Renal cortical epithelial cell (primary cell): ENCODE results near the gene PSMD3. TPM values are rescaled to one million over a fixed set of nuclear protein-coding genes. Genes with fewer than 3 reads are reported as not detected.

Source experiments
- DNase-seq: peaks from one replicate; pipeline ENCODE4 v3.0.0-alpha.2; 2011; ENCODE audit warnings: low read depth
- total RNA-seq: library from RNA; depleted of rRNA; stranded (reverse); fragments of >200 nt; gene quantifications from 2 replicates; pipeline ENCODE4 v1.2.3, GENCODE V29; 2014

PSMD3 gene
- total RNA-seq, 1 donor from 2014 or later: 89.6 TPM

- DNase-seq: no peak
Measured at GRCh38 chr17:40022497-40022896, 41.9 kb downstream of the PSMD3 start.

GRCh38 chr17:40022961-40023541 lies 42.4 kb downstream of the PSMD3 start:
- DNase-seq: no peak

DNA sequence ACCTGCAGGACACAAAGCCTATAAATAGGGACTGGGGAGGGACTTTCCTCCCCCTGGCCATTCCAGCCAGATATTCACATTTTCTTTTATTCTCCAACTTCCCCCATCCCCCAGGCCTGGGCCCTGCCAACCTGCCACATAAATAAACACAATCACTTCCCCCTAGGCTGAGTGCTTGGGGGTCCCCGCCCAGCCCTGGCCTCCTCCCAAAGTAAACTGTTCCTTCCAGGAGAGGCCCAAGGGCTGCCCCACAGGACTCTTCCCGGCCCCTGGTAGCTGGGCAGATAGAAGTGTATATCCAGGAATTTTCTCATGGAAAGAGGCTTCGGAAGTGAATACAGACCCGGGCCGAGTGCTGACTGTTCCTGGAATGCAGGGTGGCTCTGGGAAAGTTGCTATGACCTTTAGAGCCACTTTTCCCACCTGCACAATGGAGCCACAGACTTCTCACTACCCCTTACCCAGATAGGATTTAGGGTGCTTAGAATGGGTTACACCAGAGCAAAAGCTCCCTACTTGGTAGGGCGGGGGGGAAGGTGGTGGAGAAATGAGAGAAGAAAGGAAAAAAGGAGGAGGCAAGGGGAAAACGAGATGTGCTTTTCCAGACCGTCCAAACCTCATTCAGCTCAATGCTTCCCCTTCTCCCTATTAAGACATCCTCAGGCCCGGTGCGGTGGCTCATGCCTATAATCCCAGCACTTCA lies 43.1 kb downstream of the PSMD3 start:
- no peak for DNase-seq

DNA sequence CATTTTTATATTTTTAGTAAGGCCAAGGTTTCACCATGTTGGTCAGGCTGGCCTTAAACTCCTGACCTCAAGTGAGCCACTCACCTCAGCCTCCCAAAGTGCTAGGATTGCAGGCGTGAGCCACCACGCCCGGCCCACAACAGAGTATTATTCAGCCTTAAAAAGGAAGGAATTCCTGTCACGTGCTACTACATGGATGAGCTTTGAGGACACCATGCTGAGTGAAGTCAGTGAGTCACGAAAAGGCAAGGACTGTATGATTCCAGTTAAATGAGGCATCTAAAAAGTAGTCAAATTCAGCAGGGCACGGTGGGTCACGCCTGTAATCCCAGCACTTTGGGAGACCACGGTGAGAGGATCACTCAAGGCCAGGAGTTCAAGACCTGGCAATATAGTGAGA lies 44.3 kb downstream of the PSMD3 start:
- no peak for DNase-seq

GRCh38 chr17:40025559-40025958 lies 45.0 kb downstream of the PSMD3 start:
- DNase-seq: no peak

DNA sequence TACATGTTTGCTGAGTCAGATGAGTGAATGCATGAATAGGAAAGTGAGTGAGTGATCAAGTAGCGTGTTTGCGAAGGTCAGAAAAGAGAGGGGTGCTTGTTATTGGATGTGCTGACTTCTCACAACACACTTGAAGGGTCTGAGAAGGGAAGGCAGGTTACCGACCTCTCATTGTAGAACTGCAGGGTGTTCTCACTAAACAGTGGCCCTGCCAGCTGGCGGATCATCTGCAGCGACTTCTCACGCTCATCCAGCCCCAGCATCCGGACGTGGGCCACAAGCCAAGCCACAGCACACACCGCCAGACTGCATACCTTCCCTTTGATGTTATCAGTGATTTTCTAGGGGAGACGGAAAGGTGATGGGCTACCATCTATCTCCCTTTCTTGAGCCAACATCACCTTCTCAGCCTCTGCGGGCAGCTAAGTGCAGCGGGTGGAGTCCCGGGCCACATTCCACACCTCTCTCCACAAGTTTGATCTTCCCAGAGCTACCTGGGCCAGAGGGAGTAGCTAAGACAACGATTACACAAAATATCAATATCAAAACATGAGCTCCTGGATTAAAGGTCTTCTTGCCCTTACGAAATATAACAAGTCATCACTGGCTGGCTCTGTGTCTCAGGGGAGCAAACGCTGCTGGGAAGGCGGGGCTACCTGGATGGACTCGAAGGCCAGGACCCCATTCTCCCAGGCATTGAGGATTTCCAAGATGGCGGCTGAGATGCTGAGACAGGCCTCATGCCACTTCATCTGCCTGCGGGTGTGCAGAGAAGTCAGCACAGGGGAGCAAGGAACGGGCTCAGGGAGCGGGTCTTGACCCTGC lies 45.6 kb downstream of the PSMD3 start:
- no peak for DNase-seq

GRCh38 chr17:40026816-40027613 lies 46.4 kb downstream of the PSMD3 start:
- peak; percentile 56 for DNase-seq

DNA sequence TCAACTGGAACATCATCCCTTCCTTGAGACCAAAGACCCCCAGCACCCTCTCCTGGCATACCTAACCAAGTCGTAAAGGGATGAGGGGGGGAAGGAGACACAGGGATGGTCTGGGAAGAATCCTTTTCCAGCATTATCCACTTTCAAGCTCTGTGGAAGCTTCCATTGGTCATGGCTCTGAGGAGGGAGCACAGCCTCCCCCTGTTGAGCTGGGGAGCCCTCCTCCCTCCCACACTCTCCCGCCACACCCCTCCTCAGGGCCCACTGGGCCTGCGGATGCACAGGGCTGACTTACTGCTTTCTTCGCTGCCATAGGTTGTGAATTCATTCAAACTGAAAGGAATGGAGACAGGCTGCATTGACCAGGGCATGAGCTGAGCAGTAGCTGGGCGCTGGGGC lies 47.0 kb downstream of the PSMD3 start:
- no peak for DNase-seq

GRCh38 chr17:40028595-40028994 lies 48.0 kb downstream of the PSMD3 start:
- DNase-seq: no peak

DNA sequence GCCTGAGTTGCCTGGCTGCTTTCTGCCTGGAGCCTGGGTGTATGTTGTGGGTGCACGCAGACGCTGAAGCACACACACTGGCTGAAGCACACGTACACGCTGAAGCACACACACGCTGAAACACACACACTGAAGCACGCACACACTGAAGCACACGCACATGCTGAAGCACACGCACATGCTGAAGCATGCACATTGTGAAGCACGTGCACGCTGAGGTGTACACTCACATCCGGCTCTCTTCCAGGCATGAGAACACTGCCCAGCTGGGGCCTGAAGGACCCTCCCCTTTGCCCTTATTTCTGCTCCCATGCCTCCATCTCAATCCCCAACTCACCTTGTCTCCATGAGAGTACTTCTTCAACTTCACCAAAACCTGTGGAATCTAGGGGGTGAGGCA lies 51.1 kb downstream of the PSMD3 start:
- no peak for DNase-seq

DNA sequence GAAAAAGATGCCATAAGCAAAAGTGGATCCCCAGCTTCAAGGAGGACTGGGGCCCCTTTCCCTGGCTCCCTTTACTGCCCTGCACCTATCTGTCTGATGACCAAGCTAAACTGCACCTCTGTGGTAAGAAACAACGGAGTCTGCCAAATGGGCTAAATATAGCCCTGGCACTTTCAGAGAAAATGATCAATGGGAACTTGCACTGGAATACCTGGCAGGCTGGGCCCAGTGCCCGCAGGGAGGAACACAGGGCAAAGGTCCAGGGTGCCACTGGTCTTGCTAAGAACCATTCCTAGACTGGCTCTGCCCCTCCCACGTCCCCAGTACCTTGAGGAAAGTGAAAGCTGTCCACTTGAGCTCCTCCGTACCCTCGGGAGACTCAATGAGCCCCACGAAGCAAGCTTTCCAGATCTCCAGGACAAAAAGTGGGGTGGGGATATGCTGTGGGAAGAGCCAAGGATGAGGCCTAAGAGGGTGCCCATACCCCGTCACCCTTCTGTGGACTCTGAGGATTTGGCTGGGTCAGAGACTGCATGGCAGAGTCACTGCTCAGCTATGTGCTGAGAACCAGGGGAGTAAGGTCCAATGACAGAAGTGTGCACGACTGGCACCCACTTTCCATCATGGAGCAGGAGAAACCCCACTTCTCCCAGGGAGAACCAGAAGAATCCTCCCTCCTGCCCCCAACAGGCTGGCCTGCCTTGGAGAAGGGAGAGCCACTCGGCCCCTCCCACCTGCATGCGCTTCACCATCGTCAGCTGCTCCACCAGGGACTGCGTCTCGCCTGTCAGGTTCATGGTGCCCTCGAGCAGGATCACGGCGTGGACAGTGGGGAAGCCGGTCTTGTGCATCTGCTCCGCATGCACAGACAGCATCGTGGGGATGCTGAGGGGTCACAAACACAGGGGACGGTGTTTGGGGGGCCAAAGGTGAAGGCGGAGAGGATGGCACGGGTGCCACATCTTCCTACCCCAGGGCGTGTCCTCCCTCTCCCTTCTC lies 52.0 kb downstream of the PSMD3 start:
- DNase-seq: no peak

DNA sequence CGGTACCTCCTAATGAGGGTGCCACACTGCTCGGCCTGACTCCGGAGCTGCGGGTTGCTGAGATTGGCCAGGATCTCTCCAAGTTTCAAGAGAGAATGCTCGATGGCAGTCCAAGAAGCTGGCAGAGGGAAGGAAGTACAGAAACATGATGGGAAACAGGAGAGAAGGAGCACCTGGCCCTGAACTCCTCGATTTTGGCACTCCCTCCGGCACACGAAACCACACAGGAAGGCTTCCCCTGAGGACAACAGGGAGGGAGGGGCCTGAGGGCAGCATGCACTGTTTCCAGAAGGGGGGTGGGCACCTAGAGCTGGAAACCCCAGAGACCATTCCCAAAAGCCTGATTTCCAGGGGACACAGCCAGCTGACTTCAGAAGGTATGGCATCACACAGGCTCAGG lies 52.7 kb downstream of the PSMD3 start:
- no peak for DNase-seq

DNA sequence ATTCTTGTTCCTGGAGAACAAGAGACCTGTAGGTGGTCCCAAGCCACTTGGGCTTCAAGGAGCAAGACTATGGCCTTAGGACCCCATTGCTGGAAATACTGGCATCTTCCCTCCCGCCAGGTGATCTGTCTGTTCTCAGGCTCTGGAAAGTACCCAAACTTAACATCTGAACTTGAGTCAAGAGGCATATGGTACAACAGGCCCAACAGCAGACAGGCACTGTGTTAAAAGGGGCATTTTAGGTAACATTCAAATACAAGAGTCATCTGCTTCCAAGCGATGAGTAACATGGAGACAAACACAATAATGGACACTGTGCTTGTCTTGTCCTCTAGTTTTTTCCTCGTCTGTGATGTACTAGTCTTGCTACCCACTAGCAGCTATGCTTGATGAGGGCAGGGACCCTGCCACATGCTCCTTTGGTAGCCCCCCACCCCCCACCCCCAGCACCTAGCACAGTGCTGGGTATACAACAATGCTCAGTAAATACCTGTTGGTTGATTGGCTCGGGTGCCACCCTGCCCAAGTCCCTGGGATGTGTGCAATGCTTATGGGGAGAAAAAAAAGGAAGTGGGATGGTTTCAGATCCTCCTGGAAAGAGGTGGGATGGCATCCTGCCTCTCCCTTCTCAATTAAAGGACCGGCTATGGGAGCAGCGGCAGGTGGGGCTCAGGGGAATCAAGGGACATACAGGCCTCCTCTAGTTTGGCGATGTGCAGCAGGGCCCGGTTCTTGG lies 54.0 kb downstream of the PSMD3 start:
- no peak for DNase-seq

DNA sequence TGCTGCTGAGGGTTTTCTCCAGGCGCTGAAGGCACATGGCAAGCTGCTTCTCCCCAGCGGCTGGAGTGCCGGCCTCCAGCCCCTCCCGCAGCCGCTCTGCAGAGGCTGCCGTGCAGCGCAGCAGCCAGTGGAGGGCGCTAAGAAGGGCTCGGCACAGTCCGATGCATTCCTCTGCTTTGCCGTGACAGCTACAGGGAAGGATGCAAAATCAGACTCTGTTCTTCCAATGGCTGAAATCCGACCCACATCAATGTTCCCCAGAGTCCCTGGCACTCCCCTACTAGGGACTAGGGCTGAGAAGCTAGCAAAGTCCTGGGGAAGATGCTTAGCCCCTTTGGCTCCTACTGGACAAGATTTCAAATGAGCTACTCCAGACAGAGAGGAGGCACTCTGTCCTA lies 54.6 kb downstream of the PSMD3 start:
- no peak for DNase-seq

DNA sequence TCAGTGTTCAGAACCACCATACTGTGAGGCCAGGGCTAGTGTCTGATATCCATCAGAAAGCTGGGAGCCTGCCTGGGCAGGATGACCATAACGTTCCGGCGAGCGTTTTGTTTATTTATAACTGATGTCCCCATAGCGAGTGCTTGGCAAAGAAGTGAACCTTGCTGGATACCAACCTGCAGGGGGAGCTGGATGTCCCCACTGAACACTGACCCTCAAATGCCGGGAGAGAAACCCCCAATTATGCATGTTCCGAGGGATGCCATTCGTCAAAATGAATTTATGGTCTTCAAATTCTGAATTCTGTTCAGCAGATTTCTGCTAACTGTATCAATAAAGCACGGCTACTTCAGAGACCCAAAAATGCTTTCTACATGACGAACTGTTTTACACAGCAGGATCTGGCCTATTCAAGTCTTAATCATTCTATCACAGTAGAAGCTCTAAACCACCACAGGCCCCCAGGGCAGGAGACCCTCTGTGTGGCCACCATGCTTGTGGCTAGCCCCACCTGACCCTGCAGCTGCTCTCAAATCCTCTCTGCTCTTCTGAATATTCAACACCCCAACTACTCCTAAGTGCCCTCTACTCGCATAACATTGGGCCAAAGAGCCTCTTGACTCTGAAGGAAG lies 58.4 kb downstream of the PSMD3 start:
- peak; percentile 66 for DNase-seq

- no peak for DNase-seq
Measured at GRCh38 chr17:40041196-40041595, 60.6 kb downstream of the PSMD3 start.
